ENCODE results near the gene FMNL2.

DNA sequence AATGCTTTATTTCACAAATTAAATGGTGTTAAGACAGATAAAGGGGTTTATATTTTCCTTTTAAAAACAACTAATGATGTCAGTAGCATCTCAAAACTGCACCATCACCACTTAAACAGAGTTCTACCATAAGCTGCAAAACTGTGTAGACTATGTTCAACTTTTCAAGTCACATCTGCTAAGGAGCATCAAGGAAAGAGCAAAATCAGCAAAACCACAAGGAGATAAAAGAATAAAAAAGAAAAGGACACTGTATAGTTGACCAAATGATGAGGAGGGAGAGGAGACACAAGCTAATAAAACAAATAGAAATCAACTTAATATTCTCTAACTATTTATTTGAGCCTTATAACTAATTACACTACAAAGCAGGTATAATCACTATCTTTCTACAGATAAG is 348.4 kb downstream of the FMNL2 start:
- TF ChIP-seq, protein P1, sequence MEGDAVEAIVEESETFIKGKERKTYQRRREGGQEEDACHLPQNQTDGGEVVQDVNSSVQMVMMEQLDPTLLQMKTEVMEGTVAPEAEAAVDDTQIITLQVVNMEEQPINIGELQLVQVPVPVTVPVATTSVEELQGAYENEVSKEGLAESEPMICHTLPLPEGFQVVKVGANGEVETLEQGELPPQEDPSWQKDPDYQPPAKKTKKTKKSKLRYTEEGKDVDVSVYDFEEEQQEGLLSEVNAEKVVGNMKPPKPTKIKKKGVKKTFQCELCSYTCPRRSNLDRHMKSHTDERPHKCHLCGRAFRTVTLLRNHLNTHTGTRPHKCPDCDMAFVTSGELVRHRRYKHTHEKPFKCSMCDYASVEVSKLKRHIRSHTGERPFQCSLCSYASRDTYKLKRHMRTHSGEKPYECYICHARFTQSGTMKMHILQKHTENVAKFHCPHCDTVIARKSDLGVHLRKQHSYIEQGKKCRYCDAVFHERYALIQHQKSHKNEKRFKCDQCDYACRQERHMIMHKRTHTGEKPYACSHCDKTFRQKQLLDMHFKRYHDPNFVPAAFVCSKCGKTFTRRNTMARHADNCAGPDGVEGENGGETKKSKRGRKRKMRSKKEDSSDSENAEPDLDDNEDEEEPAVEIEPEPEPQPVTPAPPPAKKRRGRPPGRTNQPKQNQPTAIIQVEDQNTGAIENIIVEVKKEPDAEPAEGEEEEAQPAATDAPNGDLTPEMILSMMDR (IDR thresholded peaks at IDR 0.05) = no peak
- TF ChIP-seq POLR2A (IDR thresholded peaks at IDR 0.05) (no peak), POLR2AphosphoS5 (IDR thresholded peaks at IDR 0.05) (no peak)
